HG03139 (cell line): Measurements from ENCODE around the gene LAMP1.
"Not testable (repeated sequence)": the region's sequence is repeated elsewhere in the genome, so short reads cannot be mapped to it uniquely, and the experiment has no call there.

Experiments used
- ATAC-seq: cut with Tn5 transposase; IDR thresholded peaks from one replicate; pipeline ENCODE4 v1.9.1; 2021; ENCODE audit not compliant: unreplicated experiment

The LAMP1 gene

DNA sequence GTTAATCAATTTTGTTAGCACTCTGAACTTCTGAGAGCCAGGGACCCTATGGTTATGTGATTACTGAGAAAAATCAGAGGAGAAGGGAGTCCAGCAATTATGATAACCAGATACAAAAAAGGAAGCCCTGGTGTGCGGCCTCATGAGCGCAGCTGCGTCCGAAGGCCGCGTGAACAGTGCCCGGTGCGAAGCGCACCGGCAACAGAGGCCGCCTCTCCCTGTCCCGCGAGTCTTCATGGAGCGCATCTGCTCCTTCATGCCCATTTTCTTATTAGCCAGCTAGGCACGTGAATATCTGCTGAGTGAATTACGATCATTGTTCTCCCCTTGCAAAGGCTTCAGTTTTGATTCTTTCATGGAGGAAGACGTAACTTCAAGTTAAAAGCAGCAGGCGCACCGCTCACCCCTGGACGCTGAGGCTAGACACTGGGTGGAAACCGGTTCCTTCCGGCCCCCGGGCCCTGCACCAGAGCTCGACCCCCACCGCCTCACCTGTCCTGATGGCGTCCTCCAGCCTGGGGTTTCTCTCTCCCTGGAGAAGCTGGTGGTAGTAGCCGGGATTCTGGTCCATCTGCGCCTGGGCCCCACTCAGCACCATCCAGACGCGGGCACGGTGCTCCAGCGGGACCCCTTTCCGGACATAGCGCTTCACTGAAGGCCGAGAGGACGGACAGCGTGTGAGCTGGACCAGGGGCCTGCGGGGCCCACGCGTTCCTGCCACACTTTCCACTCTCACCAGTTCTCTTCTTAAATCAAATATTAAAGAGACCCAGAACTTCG, 58.0 kb downstream of the LAMP1 start:
- no peak for ATAC-seq

DNA sequence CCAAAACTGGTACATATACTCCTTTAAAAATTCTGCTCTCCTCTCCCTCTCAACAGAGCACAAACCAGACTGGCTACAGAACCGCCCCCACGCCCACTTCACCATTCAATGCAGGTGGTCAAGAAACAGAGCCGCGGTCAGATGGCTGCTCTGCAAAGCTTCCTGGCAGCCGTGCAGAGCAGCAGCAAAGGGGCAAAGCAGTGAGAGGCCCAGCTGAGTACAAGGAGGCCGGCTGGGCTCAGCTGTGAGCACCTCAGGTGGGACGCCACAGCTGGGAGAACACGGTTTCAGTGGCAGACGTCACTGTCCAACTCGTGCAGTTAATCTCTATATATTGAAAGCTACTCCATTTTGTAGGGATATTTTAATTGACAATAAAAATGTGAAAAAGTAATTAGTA, 58.6 kb downstream of the LAMP1 start:
- ATAC-seq = no peak

DNA sequence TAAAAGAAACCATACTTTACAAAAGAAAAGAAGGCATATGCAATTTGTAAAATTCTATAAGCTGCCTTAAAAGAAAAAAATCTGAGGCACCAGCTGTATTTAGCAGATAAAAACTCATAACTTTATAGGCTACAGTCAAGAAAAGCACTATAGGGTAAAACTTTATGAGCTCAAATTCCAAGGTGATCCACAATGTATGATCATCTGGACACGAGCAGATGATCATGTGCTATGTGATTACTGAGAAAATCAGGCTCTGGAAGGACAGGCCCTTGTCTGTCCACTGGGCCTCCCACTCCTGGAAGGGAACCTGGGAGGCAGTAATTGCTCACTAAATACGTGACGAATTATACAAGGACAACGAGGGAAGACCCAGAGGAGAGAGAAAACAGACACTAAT, 59.6 kb downstream of the LAMP1 start:
- no peak for ATAC-seq

DNA sequence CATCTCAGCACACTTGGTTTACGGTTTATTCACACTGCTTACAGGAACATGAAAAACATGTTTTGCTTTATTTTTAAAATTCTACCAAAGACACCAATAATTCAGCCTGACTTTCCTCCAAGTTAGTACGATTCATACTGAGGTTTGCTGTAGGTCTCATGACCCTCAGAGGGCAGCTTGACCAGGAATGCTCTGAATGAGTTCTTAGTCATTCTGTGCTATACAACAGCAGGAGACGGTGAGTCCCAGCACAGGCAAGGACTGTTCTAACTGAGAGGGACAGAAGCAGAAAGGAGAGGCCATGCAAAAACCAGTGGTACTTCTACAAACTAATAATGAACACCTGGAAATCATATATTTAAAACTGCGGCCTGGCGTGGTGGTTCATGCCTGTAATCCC, 60.5 kb downstream of the LAMP1 start:
- no peak for ATAC-seq

DNA sequence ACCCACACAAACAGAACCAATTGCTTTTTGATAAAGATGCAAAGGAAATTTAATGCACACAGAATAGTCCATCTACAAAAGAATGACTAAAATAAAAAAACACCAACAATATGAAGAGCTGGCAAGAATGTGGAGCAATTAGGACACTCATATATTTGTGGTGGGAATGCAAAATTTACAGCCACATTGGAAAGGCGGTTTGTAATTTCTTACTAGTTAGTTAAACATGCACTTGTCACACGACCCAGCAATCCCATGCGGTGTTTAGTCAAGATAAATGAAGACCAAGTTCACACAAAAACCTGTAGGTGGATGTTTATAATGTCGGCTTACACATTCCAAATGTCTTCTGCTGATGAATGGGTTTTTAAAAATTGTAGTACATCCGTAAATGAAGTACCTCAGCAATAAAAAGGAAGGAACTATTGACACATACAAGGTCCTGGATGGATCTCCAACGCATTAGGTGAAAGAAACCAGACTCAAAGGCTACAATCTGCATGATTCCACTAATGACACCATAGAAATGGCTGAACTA, 61.7 kb downstream of the LAMP1 start:
- ATAC-seq = no peak

DNA sequence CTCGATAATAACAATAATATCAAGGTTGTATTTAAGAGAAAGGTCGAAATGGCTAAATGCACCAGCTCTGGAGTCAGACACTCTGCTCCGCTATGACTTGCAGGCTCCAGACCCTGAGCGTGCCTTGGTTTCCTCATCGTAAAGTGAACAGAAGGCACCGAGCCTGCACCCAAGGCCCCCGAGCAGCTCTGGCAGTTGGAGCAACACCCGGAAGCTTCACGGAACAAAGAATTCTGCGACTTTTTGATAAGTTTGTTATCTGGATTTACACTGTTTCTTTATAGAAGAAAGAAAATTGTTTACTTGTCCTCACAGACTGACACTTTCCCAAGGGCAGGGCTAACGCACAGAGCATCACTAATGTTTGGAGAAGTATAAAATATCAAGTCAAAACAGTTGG, 62.5 kb downstream of the LAMP1 start:
- ATAC-seq = no peak

DNA sequence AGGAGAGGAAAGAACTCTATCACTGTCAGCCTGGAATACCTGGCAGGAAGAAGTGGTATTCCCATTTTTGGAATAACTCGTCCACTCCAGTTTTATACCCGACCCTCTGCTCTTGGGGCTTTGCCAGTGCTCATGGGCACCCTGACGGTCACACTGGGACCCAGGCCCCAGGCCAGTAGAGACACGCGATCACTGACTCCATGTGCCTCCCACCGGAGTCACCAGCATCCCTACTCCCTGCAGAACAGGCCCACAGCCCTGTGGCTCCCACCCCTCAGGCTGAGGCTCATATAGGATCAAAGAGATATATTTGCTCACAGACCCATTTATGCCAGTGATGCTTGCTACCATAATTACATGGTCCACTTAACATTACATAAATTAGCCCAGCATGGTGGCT, 63.4 kb downstream of the LAMP1 start:
- ATAC-seq = no peak

DNA sequence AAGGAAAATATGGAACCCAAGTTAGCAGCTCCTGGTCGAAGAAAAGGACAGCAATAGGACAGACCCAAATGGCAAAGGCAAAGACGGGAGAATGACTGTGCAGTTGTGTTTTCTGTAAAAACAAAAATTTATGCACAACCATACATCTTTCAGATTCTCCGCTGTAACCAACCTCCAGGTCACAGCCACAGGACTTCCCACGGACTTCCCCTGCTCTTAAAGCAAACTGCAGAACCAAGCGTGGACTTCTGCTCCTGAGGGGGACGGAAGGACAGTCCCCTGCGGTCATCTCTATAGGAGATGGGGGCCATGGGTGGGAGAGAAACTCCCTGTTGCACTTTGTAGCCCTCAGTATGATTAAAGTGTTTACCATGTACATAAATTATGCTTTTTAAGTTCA, 64.4 kb downstream of the LAMP1 start:
- ATAC-seq = no peak

DNA sequence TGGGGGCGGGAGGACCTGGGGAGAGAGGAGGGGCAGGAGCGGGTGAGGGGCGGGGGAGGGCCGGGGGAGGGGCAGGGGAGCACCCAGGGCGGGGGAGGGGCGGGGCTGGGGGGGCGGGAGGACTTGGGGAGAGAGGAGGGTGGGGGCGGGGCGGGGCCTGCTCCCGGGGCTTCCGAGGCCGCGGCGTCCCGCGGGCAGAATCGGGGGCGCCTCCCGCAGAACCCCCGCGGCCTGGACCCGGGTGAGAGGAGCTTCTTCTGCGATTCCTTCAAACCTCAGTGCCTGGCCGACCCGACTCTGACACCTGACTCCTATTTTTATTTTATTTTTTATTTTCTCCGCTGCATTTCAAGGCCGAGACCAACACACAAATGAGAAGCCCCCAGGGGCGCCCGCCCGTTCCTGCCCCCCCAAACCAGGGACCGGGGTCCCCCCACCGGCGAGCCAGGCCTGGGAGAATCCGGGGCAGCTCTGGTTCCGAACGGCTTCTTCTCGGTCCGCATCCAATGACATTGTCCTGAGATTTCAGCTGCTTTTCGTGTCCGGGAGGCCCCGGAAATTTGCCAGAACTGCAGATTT, 67.4 kb downstream of the LAMP1 start:
- ATAC-seq = no peak

DNA sequence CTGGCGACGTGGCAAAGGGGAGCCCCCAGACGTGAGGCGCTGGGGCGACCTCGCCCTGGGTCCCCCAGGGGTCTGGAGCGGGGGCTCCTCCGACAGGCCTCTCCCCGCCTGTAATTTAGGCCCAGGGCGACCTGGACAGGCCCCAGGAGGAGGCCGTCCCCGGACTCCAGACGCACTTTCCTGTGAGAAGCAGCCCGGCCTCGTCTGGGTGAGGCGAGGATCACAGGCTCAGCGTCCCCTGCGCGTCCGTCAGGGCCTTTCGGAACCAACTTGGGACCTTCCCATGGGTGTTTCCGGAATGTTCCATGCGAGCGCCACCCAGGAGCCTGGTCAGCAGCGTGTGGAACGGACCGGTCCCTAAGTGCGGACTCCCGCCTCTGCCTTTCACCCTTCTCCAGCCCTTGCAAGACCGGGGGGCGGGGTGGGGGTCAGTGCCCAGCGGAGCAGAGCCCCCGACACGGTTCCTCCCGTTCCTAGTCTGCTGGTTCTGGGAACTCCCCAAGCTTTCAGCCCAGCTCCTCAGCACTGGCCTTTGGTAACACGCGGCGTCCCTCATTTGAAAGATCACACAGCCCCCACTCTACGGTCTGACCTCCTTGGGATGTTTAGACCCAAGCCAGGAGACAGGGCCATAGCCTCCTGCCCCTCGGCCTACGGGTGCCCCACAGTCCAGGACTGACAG, 68.0 kb downstream of the LAMP1 start:
- no peak for ATAC-seq

DNA sequence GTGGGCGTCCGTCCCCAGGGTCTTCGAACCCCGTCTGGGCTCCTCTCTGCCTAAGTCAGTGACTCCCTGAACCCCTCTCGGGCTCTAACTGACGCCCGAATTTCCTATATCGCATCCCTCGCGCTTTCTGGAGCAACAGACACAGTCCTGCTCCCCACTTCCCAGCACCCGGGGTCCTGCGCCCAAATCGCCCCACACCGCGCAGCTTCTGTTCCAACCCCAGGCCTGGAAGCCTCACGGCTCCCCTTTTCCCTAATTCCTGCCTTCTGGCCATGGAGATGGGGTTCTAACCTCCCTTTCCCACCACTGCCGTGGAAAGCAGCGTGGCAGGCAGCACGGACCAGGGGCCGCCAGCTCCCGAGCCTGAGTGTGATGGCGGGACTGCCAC, 68.5 kb downstream of the LAMP1 start:
- no peak for ATAC-seq

DNA sequence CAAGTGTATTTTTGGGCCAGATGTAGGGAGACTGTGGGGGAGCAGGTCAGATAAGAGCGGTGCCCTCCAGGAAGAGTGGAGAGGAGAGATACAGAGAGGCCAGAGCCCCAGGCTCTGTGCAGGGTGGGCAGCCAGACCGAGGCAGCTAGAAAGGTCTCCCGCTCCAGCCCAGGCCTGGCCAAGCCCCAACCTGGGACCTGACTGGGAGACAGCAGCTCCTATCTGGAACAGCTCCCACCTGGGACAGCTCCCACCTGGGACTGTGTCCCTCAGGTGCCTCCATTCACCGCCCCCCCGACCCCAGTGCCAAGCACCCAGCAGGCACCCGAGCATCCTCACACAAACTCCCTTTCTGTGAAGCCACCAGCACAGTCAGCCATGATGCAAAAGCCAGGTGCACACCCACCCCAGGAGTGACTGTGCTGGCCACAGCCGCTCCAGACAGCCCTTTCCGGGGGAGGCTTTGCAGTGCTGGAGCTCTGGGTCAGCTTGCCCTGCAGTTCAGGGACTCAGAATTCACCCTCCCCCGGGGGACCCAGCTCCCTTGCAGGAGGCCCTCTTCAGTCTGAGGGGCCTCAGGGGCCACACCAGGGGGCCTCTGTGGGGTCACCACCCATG, 69.0 kb downstream of the LAMP1 start:
- ATAC-seq = no peak

DNA sequence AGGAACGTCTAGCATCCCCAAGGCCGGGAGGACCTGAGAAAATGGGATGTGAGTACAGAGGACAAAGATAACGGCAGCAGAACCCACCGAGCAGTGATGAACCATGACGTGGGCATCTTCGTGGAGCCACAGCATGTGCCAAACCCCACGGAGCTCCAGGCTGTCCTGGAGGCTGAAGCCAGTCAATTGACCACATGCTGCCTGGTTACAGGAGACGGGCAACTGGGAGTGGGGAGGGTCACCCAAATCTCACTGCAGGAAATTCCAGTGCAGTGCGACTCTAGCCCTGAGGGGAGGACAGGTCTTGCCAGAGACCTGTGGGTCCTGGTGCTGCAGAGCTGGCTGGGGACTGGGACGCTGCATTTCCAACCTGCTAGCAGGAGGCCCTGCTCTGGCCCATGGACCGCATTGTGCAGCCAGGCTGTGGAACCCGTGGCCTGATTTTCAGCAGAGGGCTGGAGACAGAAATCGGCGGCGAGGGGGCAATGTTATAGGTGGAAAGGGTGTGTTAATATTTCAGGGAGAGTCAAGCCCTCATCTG, 70.1 kb downstream of the LAMP1 start:
- ATAC-seq = no peak

DNA sequence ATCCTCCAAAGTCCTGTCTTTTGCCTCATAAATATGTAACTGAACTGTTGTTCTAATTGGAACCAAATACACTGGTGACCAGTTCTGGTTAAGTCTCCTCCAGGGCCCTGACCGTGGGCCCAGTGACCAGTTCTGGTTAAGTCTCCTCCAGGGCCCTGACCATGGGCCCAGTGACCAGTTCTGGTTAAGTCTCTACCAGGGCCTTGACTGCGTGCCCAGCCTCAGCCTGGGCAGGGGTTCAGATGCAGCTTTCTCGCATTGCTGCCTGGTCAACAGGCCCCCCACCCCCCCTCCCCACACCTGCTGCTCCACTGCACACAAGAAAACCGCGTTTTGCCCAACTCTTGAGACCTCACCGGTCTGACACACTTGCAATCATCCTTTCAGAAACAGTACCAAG, 70.7 kb downstream of the LAMP1 start:
- ATAC-seq = no peak

DNA sequence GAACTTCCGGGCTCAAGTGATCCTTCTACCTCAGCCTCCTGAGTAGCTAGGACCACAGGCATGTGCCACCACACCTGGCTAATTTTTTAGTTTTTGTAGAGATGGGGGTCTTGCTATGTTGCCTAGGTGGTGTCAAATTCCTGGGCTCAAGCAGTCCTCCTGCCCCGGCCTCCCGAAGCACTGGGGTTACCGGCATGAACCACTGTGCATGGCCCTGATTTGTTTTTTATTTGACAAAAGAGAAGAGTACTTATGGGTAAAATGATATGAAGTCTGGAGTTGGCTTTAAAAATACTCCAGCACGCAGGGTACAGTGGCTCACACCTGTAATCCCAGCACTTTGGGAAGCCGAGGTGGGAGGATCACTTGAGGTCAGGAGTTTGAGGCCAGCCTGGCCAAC, 71.3 kb downstream of the LAMP1 start:
- not testable (repeated sequence) for ATAC-seq

DNA sequence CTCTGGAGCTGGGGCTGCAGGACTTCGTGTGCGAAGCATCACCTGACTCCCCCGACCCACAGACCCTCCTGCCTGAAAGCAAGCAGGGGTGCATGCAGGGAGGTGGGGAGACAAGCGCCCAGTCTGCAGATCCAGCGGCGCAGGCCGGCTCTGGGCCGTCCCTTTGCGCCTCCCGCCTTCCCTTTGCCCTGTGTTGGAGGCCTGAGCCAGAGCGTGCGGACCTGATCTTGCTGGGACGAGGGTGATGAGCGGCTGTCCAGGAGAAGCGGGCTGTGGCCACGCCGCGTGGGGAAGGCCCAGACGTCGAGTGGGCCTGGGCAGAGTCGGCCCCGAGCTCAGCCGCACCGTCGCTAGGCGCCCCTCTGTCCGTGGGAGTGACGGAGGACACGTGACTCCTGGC, 72.2 kb downstream of the LAMP1 start:
- no peak for ATAC-seq

DNA sequence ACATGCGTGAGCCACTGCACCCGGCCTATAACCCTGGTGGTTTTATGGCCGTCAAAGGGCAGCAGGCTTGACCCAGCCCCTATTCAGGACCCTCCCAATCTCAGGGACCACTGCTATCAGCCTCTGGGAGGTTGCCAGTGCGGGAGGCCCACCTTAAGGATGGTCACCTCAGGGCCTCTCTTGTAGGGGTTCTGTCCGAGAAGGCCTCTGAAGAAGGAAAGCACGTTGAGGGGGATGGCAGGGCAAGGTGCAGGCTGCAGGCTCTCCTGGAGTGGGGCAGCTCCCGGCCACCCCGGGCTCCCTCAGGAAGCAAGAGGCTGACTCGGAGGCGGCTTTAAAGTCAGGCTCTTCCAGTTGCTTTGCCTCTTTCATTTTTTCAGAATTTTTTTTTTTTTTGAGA, 72.8 kb downstream of the LAMP1 start:
- no peak for ATAC-seq

DNA sequence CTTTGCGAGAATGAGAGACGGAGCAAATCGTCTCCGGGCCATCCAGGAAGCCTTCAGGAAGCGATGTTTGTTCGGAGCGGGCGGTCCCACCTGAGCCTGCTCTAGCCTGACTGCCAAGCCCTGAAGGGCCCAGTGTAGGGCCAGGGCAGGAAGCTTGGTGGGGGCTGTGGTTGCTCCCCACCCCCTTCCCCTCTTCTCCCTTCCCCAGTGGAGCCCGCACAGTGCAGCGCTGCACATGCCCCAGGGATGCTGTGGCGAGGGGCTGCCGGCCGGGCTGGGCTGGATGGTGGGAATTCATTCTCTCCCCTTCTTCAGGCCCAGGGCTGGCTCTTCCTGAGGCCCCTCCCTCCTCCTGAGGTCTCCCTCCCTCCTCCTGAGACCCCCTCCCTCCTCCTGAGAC, 74.0 kb downstream of the LAMP1 start:
- ATAC-seq = no peak

DNA sequence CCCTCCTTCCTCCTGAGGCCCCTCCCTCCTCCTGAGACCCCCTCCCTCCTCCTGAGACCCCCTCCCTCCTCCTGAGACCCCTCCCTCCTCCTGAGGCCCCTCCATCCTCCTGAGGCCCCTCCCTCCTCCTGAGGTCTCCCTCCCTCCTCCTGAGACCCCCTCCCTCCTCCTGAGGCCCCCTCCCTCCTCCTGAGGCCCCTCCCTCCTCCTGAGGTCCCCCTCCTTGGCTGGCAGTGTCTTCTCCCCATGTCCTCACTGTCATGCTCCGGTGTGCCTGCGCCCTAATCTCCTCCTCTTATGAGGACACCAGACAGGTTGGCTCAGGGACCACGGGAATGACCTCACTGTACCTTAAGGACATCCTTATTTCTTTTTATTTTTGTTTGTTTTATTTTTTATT, 74.7 kb downstream of the LAMP1 start:
- ATAC-seq = not testable (repeated sequence)
